GM19023 (cell line): Measurements from ENCODE around the gene POTEF.
"Not testable (repeated sequence)": the region's sequence is repeated elsewhere in the genome, so short reads cannot be mapped to it uniquely, and the experiment has no call there.

Source experiments
- ATAC-seq: cut with Tn5 transposase; IDR thresholded peaks from one replicate; pipeline ENCODE4 v1.9.1; 2021; ENCODE audit warnings: mild to moderate bottlenecking, moderate library complexity; ENCODE audit not compliant: unreplicated experiment

Gene POTEF

GRCh38 chr2:130129120-130129829 lies at the start of gene POTEF:
POTEF (minus strand) TSS chr2:130129222; CDS start chr2:130120515, 8,707 bp downstream.
- ATAC-seq: not testable (repeated sequence)

GRCh38 chr2:130174866-130175265 lies 45.8 kb upstream of the POTEF start:
- not testable (repeated sequence) for ATAC-seq

GRCh38 chr2:130169896-130170295 lies 40.9 kb upstream of the POTEF start:
- ATAC-seq: no peak

- not testable (repeated sequence) for ATAC-seq
Observed at GRCh38 chr2:130169163-130169562, 40.1 kb upstream of the POTEF start.

GRCh38 chr2:130166611-130167010 lies 37.6 kb upstream of the POTEF start:
- not testable (repeated sequence) for ATAC-seq

GRCh38 chr2:130165293-130166016 lies 36.4 kb upstream of the POTEF start:
- ATAC-seq: no peak

- ATAC-seq: no peak
Observed at GRCh38 chr2:130162968-130163367, 33.9 kb upstream of the POTEF start.

GRCh38 chr2:130162486-130162885 lies 33.5 kb upstream of the POTEF start:
- ATAC-seq: not testable (repeated sequence)

GRCh38 chr2:130160838-130161705 lies 32.0 kb upstream of the POTEF start:
- ATAC-seq: not testable (repeated sequence)

GRCh38 chr2:130160131-130160530 lies 31.1 kb upstream of the POTEF start:
- ATAC-seq: no peak

GRCh38 chr2:130159376-130159775 lies 30.4 kb upstream of the POTEF start:
- not testable (repeated sequence) for ATAC-seq

GRCh38 chr2:130158631-130159030 lies 29.6 kb upstream of the POTEF start:
- no peak for ATAC-seq

- ATAC-seq: peak; percentile 87
Observed at GRCh38 chr2:130157825-130158514, 28.9 kb upstream of the POTEF start.

GRCh38 chr2:130157354-130157753 lies 28.3 kb upstream of the POTEF start:
- ATAC-seq: peak; percentile 28

GRCh38 chr2:130156624-130157004 lies 27.6 kb upstream of the POTEF start:
- ATAC-seq: no peak

- not testable (repeated sequence) for ATAC-seq
Observed at GRCh38 chr2:130155956-130156623, 27.1 kb upstream of the POTEF start.

GRCh38 chr2:130154773-130155765 lies 26.0 kb upstream of the POTEF start:
- no peak for ATAC-seq

GRCh38 chr2:130154423-130154770 lies 25.4 kb upstream of the POTEF start:
- ATAC-seq: not testable (repeated sequence)
